GM19438 (cell line): ENCODE measurements around the gene AMPD3.

Source experiments
- ATAC-seq: cut with Tn5 transposase; IDR thresholded peaks from one replicate; pipeline ENCODE4 v1.9.1; 2021; ENCODE audit warnings: low read depth; ENCODE audit not compliant: unreplicated experiment

AMPD3 gene

DNA sequence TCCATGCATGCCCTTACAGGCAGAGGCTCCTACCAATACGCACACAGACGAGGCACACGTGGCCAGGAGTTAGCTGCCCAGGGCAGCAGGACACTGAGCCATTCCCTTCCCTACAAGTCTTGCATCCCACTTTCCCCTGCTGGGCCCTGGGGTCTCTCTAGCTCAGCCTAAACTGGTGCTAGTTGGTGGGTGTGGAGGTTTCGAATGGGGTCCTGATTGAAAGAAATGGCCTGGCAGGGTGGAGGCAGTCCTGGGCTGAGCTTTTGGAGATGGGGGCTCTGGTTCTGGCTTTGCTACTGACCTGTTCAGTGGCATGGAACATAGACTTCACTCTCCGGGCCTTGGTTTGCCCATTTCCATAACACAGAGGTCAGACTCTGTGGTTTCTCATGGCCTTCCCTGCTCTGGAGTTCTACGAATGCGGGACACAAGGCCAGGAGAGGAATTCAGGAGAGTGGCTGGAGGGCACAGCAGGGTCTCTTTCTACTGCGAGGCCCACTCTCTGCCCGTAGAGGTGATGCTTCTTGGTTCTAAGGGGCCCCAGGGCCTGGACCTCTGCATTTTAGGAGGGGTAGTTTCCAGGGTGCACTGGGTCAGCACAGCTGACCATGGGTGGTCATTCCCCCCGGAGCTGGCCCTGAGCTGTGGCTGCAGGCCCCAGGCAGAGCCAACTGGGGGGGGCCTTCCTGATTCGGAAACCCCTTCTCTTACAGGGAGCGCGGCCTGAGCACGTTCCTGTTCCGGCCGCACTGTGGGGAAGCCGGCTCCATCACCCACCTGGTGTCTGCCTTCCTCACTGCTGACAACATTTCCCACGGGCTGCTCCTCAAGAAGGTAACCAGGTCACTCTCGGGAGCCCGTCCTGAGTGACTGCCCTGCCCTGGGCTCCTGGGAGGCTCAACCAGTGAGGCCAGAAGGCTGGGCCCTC lies 46.0 kb downstream of the AMPD3 start:
- no peak for ATAC-seq

DNA sequence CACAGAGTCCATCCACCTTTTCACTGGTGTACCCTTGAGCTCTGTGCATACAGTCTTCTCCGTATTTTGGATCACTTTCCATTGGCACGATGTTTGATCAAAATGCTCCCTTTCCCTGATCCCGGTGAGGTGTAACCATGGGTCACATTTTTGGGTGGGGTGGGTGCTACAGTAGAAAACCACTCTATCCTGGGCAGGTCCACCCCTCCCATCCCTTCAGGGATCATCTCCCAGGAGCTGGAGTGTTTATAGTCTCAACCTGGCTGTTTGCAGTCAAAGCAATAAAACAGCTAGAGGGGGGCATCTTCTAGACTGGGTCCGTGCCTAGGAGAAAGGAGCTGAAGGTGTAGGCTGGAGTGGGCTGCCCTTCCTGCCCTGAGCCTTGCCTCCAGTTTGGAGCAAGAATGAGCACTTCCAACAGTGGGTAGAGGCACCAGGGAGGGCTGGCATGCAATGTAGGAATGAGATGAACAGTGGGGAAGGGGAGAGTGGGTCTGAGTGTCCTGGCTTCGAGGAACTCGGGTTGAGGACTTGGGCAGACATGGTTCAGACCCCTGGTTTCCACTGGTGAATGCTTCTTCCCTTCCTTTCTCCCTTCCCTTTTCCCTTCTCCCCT lies 47.1 kb downstream of the AMPD3 start:
- ATAC-seq: no peak

DNA sequence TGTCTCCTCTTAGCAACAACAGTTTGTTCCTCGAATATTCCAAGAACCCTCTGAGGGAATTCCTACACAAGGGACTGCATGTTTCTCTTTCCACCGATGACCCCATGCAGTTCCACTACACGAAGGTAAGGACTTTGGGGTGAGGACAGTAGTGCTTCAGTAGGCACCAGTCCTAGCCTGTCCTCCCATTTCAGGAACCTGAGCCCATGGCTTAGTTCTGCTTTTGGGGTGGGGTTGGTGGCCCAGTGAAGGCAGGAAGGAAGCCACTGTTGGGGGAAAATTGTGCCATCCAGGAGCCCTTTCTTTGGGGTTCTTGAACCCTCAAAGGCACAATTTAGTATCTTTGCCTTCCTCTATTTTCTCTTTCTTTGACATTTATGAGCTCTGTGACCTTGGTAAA lies 47.7 kb downstream of the AMPD3 start:
- ATAC-seq: no peak

DNA sequence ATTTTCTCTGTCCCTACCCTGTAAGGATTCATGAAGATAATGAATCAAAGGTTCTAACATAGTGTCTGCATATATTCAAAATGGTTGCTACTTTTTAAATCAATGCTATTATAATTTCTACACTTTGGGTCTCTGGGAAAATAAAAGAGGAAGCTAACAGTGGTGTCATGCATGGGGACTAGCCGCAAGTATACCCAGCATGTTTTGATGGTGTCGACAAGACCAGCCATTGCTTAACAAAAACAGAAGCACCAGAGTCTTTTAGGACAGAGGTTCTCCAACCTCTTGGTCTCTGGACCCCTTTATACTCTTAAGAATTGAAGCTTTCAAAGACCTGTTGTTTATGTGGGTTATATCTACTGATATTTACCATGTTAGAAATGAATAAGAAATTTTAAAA lies 48.2 kb downstream of the AMPD3 start:
- ATAC-seq: no peak

DNA sequence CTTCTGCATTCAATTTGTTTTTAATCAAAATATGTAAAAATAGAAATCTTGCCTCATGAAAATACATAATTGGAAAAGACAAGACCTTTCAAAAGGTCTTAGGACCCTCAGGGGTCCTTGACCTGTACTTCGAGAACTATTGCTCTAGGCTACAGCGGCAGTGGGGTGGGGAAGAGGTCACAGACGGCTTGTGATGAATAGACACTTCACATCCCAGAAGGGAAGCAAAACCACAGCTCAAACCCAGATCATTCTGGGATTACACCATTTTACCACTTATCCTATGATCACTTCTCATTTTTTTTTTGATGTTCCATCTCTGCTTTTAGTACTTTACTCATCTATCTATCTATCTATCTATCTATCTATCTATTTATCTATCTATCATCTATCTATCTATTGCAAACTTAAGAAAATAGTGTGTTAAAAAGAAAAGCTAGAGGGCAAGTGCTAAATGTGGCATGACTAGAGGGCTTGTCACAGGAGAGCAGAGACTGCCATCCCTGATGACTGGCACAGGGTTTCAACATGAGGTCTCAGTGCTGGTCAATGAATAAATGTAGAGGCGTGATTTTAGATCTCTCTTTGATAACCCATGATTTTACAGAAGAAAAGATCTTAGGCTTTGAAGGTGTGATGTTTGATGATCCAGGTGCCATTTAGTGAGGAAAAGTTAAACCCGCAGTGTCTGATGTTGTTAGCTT lies 48.9 kb downstream of the AMPD3 start:
- no peak for ATAC-seq

DNA sequence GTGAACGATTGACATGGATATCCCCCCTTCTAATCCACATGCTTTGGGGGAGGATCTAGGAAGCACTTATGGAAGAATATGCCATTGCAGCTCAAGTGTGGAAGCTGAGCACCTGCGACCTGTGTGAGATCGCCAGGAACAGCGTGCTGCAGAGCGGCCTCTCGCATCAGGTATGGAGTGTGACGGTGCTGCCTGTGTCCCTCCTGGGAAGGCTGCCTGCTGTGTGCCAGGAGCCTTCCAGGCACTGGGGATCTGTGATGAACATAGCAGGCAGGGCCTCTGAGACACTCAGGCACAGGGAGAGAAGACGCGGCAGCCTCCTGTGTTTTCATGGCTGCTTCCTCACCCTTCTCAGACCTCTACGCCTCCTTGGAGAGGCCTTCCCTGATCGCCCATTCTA lies 49.4 kb downstream of the AMPD3 start:
- no peak for ATAC-seq

DNA sequence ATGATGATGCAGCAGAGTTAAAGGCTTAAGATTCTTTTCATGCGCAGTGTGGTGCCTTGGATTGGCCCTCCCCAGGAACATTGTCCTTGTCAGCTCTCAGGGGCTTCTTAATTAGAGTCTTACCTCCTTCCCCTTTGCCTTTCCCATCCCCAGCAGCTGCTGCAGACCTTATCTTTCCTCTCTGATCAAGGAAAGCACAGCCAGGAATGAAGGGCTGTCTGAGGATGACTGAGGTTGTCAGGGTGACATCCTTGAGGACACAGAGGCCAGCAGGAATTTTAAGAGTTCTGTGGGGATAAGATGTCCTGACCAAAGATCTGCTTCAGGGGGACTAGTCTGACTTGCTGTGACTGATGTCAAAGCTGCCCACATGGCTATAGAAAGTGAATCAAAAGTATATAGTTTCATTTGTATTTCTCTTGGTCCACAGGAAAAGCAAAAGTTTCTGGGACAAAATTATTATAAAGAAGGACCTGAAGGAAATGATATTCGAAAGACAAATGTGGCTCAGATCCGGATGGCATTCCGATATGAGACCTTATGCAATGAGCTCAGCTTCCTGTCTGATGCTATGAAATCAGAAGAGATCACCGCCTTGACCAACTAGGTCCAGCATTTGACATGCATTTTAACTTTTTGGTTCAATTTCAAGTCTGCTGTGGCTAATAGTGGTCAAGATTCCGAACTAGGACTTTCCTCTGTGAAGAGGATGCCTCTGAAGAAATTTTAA lies 50.4 kb downstream of the AMPD3 start:
- ATAC-seq: no peak

DNA sequence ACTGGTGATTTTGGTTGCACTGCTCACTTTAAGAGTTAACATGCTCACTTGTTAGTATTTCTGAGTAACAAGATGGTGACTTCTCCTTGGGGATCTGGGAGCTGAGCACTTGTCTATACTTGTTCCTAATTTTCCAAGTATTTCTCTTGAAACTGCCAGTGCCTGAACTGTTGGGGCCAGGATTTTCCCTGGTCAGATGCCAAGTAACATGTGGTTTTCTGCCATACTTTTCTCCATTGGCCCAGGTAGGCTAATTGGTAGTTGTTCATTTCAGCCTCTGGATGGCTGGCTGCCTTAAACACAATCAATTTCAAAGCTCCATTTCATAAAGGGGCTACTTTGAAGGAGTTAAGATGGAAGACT lies 50.9 kb downstream of the AMPD3 start:
- no peak for ATAC-seq

DNA sequence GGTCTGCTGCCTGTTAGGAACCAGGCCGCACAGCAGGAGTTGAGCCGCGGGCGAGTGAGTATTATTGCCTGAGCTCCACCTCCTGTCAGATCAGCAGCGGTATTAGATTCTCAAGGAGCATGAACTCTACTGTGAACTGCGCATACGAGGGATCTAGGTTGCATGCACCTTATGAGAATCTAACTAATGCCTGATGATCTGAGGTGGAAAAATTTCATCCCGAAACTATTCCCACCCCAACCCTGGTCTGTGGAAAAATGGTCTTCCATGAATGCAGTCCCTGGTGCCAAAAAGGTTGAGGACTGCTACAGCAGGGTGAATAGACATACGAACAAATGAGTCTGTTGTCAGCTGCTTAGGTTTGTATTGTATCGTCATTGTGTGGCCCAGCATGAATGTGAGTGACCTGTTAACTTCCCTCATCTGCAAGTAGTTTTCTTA lies 56.1 kb downstream of the AMPD3 start:
- ATAC-seq: no peak

DNA sequence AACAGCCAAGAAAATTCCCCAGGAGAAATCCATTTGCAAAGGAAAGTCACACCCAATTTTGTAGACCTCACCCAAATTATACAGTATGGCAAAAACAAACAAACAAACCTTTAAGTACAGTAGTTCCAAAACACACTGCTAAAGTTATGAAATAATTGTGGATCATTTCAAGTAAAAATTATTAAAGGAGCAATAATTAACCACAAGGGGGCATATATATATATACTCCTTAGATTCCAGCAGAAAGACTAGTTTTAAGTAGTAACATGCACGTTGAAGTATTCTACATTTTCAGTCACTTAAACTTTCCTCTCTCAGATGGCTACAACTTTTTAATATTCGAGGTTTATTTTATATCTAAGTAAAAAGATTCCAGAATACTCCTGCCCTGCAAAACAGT lies 59.1 kb downstream of the AMPD3 start:
- no peak for ATAC-seq

DNA sequence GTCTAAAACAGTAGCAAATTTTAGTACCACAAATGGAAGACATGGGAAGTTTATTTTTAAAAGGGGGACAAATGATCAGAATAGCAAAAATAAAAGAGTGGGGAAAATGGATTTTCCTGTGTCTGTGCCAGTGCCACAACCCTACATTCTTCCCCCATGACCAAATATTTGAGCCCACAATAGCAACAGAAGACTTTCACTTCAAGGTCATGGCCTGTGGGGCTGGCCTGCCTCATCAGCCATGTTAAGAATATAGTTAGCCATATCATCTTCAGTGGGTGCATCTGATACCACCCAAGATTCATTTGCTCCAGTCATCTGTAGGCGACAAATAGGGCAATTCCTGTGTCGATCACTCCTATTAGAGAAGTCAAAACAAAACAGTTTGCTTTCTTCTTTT lies 59.6 kb downstream of the AMPD3 start:
- no peak for ATAC-seq

DNA sequence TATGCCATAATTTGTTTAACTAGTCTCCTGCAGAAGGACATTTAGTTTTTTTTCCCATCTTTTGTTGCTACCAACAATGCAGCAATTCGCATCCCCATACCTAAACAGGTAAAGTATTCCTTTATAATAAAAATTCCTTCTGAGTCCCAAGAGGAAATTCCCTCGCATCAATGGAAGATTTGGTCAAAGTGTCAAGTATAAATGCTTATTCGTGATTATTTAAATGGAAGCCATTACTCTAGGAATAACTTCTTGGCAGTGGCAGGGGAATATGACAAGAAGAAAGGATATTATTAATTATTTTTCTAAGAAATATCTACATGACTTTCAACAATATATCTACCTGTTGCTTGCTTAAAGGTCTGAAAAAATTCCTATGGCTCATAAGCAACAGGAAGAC lies 60.4 kb downstream of the AMPD3 start:
- ATAC-seq: no peak

DNA sequence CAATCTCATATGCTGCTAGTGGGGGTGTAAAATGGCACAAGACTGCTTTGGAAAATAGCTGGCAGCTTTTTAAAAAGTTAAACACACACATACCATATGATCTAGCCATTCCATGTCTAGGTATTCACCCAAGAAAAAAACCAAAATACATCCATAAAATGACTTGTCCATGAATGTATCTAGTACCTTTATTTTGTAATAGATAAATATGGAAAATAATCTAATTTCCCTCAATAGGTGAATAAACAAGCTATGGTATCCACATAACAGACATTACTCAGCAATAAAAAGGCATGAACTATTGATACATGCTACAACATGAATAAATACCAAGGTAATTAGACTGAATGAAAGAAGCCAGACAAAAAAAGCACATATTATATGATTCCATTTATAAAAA lies 63.1 kb downstream of the AMPD3 start:
- ATAC-seq: no peak

DNA sequence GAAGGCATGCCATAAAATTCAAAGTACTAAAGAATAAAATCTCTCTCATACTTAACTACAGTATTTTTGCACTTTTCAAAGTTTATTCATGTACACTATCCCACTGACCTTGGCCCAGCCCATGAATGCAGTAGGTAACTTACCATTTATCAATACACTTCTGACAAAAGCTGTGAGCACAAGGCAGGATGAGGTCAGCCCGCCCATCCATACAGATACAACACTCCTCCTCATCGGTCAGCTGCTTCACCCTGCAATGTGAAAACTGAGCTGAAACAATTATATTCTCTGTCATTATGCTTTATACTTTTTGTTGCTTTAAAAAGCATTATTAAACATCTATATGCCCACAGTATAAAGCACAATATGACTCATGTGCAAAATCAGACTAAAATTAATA lies 63.8 kb downstream of the AMPD3 start:
- no peak for ATAC-seq

DNA sequence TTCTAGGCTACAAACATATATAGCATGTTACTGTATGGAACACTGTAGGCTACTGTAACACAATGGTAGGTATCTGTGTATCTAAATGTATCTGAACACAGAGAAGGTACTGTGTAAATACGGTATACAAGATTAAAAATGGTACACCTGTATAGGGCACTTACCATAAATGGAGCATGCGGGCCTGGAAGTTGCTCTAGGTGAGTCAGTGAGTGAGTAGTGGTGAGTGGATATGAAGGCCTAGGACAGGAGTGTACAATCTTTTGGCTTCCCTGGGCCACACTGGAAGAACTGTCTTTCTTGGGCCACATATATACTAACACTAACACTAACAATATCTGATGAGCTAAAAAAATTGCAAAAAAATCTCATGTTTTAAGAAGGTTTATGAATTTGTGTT lies 64.6 kb downstream of the AMPD3 start:
- no peak for ATAC-seq

DNA sequence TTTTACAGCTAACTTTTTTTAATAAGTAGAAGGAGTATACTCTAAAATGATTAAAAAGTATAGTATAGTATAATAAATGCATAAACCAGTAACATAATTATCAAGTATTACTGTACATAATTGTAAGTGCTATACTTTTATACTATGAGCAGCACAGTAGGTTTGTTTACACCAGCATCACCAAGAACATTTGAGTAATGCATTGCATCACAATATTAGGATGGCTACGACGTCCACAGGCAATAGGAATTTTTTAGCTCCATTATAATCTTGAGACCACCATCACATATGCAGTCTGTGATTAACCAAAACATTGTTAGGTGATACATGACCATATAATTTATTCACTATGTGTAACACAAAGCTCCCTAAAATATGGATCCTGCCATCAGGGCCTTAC lies 65.5 kb downstream of the AMPD3 start:
- no peak for ATAC-seq

DNA sequence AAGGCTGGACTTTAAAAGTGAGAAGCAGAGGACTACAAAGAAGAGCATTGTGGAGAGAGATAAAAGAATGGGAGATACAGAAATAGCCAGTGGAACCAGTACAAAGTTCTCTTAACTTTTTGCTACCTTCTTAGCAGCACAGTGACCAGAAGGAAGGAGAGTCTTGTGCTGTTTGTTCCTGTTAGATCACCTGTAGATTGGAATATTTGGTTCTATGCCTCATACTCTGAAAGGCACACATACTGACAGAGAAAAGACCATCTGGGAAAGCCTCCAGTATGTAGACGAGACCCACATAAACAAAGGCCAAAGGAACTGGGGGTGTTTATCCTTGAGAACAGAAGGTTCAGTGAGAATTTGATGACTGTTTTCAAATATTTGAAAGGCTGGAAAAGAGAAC lies 67.2 kb downstream of the AMPD3 start:
- ATAC-seq: no peak

DNA sequence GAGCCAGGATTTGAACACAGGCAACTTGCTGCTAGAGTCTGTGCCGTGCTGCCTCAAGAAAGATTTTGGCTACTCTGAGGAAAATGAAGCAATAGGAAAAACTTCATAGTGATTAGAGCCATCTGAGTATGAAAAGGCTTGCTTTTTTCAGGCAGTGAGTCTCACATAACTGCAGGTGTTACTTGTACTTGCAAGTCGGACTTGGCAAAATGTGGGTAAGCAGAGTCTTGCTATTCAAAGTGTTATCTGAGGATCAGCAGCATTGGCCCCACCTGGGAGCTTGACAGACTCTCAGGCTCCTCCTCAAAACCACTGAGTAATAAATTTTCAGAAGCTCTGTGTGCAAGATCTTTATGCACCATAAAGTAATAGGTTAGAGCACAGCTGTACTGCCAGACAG lies 67.9 kb downstream of the AMPD3 start:
- ATAC-seq: no peak

DNA sequence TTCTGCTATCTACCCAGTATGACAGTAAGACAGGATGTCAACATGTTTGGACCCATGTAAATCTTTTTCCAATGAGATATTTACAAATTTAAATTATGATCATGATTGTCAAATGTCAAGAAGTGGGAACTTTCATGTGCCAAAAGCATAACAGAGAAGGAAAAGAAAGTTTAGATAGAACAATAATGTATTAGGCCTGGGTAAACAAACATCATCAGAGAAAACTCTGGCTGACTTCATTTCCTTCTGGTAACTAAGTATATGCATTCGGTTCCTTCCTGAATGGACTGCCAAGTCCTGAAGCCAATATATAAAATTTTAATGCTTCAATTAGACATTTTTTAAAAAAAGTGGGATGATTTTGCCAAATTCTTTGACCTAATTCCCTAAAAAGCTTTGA lies 69.4 kb downstream of the AMPD3 start:
- ATAC-seq: no peak

DNA sequence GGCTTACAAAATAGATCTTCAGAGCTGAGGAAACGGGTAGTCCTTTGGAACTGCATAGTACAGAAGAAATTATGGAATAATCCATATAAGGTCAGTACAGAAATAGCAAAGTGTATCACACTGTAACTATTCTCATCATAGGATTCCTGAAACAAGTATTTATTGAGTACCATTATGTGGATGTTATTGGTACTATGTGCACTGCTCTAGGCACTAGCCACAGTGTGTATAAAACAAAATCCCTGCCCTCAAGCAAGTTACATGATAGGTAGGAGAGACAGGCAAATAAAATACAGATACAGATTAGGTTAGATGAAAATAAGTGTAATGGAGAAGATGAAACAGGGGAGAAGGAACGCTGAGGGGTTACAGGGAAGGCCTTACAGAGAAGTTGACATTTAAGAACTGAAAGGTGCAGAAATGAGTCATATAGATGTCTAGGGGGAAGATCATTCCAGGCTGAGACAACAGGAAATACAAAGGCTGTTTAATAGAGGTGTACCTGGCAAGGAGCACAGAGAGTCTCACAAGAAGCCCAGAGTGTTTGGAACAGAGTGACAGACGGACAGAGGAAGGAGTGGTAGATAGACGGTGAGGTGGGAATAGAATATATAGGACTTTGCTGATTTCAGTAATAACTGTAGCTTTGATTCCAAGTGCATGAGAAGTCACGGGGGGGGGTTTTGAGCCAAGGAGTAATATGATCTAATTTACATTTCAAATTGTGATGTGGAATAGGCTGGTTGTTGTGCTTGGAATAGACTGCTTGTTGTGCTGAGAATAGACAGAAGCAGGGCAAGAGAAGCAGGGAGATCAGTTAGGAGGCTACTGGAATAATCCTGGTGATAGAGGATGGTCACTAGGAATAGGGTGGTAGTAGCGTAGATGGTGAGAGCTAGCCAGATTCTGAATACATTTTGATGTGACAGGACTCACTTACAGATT lies 72.2 kb downstream of the AMPD3 start:
- ATAC-seq: peak; percentile 84
